GM19395 (cell line): Measurements from ENCODE around the gene KLB.
"Not testable (repeated sequence)": the region's sequence is repeated elsewhere in the genome, so short reads cannot be mapped to it uniquely, and the experiment has no call there.

Experiments
- ATAC-seq: cut with Tn5 transposase; IDR thresholded peaks from one replicate; pipeline ENCODE4 v1.9.1; 2021; ENCODE audit warnings: mild to moderate bottlenecking, moderate library complexity; ENCODE audit not compliant: unreplicated experiment

Gene KLB

DNA sequence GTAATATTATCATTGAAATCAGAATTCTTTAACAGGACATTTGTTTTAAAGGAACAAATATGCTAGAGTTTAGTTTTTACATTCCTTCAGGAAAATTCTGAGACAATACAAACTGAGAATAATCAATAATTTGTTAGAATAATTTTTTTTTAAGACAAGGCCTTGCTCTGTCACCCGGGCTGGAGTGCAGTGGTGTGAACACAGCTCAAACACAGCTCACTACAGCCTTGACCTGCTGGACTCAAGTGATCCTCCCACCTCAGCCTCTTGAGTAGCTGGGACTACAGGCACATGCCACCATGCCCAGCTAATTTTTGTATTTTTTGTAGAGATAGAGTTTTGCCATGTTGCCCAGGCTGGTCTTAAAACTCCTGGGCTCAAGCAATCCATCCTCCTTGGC, 18.6 kb downstream of the KLB start:
- ATAC-seq: not testable (repeated sequence)

DNA sequence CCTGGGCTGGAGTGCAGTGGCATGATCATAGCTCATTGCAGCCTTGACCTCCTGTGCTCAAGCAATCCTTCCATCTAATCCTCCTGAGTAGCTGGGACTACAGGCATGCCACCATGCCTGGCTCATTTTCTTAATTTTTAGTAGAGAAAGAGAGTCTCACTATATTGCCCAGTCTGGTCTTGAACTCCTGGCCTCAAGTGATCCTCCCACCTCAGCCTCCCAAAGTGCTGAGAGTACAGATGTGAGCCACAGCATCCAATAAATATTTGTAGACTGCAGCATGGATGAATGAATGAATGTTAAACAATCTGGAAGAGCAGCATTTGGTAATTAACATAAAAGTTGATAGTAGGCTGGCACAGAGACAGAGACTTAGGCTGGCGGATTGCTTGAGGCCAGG, 20.0 kb downstream of the KLB start:
- no peak for ATAC-seq

DNA sequence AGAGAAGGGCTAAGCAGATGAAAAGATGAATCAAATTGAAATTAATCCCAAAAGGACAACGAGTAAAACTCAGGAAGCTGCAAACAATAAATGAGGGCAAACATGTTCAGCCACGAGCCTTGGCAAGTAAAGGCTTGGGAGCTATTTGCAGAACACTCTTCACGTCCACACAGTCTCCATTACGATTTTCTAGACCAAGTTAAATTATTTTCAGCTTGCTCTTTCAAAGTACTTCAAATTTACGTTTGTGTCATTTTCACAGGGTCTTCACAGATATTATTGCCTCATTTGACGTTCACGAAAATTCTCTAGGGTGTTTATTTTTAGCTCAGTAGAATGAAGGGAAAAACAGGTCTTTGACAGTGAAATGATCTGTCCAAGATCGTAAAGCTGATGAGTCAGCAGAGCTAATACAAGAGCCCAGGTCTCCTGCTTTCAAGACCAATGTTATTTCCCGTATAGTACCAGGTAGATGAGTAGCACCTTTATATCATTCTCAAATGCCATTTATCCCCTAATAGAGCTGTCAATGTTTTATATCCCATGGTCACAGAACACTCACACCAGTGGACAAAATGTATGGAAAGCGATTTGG, 20.9 kb downstream of the KLB start:
- ATAC-seq: no peak

DNA sequence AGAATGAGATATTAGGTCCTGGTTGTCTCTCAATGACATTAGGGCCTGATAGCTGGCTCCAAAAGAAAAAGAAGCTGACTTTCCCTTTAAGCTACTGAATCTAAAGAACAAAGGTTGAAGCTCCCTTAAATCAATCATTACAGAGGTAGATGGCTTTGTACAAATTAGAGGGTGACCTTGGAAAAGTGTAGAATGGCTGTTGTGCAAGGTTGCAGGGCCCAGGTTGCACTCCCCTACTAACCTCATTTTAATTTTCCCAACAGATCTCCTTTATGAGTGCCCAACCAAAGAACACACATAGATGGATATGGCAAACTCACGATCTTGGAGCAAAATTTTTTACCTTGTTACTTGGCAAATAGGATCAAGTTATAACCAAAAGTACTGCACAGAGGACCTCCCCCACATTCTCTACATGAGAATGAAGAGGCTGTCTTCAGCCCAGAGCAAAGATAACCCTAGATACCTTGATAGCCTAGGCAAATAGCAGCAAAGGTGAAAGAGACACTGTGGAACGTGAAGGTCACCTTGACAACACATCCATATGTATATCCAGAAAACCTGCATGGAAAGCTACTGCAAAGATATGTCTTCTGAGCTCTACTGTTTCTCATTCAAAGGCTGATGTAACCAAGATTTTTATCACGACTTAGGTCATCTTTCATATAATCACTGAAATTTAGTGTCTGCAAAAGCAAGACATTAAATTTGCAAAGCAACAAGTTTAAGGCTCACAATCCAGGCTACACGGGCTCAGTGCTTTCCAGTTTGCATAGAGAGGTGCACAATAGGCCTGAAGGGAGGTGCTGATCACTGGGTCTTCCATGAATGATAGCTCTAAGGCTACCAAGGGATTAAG, 23.0 kb downstream of the KLB start:
- ATAC-seq: no peak

DNA sequence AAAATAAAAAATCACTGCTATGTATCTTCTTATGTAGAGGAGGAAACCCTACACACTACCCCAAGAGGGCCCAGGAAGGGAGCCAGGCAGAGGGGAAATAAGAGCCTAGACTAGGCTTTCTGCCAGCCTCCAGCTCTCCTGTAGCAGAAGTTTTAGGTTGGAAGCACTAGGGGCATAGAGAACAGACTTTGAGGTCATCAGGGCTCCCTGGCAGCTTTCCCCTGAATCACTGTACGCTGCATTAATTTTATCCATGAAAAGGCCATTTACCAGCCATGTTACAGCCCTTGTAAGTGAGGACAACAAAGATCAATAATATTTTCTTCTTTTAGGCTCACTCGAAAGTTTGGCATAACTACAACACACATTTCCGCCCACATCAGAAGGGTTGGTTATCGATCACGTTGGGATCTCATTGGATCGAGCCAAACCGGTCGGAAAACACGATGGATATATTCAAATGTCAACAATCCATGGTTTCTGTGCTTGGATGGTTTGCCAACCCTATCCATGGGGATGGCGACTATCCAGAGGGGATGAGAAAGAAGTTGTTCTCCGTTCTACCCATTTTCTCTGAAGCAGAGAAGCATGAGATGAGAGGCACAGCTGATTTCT, 27.3 kb downstream of the KLB start:
- ATAC-seq: no peak

DNA sequence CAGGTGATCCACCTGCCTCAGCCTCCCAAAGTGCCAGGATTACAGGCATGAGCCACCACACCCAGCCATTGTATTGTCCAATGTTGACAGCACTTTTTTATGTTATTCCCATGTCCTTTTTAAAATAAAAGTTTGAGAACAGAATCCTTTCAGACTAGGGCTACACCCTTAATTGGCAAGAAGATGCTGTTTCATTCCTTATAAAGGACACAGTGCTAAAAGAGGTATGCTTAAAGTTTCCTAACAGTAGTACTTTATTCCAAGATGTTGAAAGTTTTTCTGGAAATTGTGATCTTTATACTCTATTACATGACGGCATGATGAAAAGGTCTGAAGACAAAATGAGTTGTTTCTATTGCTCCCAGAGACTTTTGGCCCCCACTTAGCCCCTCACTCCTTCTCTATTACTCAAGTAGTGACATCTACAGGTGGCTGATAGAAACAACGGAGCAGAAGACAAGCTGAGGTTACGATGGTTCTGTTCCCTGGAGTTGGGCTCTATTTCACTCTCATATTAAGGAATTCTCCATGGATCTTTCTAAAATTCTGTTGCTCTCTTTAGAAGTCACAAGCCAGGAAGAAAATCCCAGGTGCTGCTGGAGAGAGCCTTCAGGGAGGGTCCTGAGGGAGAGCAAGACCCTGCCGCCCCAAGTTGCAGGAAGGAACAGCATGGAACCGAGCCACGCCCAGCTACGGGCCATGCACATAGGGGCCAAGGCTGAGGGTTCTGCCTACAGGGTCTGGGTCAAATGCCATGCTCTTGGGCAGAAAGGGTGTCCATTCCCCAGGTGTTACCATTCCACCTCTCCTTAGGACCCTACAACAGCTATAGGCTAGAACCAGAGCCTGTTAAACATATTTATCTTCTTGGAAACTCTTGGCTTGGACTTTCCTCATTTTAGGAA, 29.2 kb downstream of the KLB start:
- ATAC-seq: no peak

DNA sequence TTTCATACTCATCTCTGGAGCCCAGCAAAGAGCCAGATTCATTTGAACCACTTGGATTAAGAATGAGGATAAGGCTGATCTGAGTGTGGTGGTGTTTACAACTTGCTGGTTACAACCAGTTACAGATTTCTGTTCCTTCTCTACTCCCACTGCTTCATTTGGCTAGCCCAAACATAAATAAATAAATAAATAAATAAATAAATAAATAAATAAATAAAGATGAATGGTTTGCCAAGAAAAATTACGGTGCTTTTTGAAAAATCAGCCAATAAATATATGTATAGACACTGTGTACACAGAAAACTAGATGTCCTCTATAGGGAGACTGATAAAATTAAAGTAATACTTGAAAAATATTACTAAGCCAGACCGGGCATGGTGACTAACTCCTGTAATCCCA, 34.9 kb downstream of the KLB start:
- ATAC-seq: no peak

DNA sequence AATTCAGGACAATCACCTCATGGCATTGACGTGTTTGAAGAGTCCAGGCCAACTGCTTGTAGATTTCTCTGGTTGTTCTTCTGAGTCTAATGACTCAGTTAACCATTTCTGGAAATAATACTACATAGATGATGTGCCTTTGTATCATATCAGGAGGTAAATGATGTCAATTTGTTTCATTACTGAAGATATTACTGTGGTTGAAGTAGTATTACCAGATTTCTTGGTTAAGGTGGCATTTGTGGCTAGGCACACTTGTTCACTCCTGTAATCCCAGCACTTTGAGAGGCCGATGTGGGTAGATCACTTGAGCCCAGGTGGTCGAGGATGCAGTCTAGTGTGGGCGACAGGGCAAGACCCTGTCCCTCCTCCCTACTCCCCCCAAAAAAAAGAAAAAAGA, 36.3 kb downstream of the KLB start:
- no peak for ATAC-seq

DNA sequence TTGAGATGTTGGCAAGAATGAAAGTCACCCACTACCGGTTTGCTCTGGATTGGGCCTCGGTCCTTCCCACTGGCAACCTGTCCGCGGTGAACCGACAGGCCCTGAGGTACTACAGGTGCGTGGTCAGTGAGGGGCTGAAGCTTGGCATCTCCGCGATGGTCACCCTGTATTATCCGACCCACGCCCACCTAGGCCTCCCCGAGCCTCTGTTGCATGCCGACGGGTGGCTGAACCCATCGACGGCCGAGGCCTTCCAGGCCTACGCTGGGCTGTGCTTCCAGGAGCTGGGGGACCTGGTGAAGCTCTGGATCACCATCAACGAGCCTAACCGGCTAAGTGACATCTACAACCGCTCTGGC, 39.7 kb downstream of the KLB start:
- no peak for ATAC-seq

DNA sequence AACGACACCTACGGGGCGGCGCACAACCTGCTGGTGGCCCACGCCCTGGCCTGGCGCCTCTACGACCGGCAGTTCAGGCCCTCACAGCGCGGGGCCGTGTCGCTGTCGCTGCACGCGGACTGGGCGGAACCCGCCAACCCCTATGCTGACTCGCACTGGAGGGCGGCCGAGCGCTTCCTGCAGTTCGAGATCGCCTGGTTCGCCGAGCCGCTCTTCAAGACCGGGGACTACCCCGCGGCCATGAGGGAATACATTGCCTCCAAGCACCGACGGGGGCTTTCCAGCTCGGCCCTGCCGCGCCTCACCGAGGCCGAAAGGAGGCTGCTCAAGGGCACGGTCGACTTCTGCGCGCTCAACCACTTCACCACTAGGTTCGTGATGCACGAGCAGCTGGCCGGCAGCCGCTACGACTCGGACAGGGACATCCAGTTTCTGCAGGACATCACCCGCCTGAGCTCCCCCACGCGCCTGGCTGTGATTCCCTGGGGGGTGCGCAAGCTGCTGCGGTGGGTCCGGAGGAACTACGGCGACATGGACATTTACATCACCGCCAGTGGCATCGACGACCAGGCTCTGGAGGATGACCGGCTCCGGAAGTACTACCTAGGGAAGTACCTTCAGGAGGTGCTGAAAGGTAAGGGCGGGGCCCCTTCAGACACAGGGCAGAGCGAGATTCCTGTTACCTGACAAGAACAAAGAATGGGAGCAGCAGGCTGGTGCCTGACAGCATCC, 40.3 kb downstream of the KLB start:
- peak; percentile 86 for ATAC-seq

DNA sequence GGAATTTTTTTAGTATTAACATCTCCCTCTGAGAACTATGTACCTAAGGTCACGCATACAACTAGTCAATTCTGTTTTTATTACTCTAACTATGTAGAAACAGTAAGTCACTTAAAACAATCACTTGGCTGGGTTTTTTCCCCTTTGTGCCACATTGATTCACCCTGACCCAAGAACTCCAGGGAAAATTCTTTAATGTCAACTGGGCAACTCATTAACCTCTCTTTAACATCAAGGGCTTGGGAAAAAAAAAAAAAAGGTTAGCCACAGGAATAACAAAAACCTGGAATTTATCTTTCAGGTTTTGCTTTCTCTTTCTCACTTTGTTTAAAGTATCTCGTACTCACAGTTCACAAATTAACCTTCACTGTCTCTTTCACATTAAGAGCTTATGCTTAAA, 43.9 kb downstream of the KLB start:
- ATAC-seq: no peak

DNA sequence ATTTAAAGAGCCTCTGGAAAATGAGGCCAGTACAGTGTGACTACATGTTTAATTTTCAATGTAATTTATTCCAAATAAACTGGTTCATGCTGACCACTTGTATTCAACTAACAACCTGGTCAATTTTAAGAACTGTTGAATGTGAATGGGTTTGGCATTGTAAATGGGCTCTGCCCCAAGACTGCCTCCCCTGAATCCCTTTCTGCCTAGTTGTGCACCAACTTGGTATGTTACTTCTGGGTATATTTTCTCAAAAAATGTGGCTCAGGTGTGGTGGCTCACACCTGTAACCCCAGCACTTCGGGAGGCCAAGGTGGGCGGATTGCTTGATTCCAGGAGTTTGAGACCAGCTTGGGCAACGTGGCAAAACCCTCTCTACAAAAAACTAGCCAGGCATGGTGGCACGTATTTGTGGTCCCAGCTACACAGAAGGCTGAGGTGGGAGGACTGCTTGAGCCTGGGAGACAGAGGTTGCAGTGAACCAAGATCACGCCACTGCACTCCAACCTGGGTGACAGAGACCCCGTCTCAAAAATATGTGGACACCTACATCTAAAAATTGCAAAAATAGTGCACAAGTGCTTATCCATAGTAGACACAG, 44.8 kb downstream of the KLB start:
- no peak for ATAC-seq

DNA sequence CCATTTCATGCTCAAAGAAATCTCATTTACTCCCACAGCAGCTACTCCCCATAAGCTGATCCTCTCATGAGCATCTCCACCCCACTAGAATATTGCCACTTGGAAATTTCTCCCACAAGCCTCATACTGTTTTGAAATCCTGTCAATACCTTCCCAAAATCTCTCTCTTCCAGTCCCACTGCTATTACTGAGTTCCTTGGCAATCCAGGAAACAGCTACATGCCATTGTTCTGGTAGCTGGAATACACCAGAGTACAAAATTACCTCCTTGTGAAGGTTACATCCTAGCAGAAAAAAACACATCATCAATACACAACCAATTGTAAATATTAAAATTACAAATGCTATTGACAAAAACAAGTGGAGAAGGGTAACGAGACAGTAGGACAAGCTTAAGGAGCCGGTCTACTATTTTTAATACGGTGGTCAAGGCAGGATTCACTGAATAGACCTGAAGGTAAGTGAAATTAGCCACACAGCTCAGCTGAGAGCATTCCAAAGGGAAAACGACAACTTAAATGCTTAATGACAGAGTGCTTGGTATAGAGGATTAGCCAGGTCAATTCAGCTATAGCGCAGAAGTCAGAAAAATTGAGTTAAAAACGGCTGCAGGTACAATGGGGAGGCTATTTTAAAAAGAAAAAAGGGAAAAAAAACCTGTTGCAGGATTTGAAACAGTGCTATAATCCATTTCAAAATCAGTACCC, 45.6 kb downstream of the KLB start:
- ATAC-seq: no peak

DNA sequence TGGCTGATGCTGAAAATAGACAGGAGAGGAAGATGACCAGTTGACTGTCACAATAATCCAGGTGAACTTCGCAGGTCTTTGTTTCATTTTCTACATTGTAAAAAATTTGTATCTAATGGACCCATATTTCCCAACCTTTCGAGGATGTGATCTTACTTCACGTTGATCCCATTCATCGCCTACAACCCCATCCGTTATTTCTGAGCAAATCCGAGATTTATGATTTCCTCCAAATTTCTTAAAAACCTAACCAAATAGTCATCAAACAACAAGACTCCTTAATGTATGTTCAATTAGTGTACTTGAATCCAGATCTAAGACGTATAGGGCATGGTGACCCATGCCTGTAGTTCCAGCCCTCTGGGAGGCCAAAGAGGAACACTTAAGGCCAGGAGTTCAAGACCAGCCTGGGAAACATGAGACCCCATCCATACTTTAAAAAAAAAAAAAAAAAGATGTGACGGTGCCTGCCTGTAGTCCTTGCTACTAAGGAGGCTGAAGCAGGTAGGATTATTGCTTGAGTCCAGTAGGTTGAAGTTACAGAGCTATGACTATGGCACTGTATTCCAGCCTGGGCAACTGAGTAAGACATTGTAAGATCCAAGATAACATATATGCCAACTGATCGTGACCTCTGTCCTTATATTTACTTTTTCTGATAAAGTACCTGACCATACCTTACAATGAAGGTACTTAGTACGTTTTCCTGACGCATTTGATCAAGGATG, 46.3 kb downstream of the KLB start:
- no peak for ATAC-seq

DNA sequence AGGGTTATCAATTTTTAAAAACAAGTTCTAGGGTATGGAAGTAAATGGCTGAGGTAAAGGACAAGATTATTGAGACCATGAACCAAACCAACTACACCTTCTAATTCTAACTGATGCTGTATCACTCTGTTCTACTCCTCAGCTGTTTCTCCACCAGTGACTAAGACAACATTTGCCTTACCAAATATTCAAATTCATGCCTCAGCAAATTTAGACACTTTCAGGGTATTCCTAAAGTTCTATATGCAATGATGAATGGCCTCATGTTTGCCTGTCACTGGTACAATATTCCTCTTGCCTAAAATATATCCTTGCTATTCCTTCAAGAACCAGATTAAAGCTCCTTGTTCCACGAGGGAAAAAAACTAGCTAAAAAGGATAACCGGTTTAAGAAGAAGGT, 47.0 kb downstream of the KLB start:
- no peak for ATAC-seq

DNA sequence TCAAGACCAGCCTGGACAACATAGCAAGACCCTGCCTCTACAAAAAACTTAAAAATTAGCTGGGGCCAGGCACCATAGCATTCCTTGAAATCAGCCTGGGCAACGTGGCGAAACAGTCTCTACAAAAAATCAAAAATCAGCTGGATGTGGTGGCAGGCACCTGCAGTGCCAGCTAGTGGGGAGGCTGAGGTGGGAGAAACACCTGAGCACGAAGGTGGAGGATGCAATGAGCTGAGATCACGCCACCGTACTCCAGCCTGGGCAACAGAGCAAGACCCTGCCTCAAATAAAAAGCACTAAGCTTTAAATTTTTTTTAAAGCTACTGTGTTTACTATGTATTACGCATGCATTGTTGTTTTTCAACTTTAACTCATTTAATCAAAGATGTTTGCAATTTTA, 48.8 kb downstream of the KLB start:
- ATAC-seq: no peak

DNA sequence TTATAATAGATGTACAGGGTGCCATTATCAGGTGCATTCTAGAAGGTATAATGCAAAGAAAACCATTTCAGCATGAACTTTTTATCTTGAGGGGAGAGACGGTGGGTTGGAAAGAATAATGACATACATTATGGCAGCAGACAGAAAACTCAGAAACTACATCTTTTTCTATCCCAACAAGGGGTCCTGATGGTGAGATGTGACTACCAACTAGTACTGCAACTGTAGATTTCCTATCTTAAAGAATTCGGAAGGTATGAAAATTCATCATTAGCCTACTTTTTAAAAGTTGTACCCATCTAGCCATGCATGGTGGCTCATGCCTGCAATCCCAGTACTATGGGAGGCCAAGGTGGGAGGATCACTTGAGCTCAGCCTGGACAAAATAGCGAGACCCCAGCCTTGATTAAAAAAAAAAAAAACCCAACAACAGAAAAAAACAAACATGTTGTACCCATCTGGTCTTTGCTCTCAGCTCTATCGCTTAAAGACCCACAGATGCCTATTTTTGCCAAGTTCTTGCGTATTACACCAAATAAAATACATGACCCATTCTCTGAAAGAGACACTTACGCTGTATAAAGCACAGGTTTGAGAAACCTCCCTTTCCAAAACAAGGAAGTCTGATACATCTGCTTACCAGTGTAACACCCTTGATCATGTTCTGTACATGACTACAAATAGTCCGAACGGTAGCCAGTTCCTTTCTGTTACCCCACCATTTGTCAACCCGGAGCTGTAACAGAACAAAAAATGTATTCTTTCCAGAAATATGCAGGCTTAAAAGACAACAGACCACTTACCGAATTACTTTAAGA, 50.4 kb downstream of the KLB start:
- ATAC-seq: no peak

DNA sequence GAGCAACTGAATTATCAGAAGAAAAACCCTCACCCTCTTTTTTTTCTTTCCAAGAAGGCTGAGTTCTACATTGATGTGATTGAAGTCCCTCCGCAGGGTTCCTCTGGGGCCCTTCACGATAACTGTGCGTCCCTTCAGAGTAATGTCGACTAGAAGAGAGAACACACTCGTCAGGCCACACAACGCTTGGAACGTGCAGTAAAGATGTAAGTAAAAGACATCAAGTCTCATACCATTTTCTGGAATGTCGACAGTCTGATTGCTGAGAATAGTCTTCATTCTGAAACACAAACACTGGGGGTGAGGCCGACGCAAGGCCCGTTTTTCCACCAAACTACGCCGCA, 51.4 kb downstream of the KLB start:
- ATAC-seq: not testable (repeated sequence)
